Keratinocyte (primary cell): ENCODE results near the gene DYNC1I1. TPM values are rescaled to one million over a fixed set of nuclear protein-coding genes. Genes with fewer than 3 reads are reported as not detected.

Experiments used
- DNase-seq: peaks from one replicate; pipeline ENCODE4 v3.0.0-alpha.2; 2011; ENCODE audit warnings: low read depth, missing footprints, low spot score
- FAIRE-seq: peaks from 2 replicates; lab custom pipeline; 2011; peaks lifted over from hg19 to GRCh38; lab: Jason Lieb, UNC
- H2AFZ ChIP-seq: 2 replicates; pipeline ENCODE4 v1.6.0; 2012; ENCODE audit warnings: low read length, control low read depth, inconsistent platforms; ENCODE audit not compliant: control insufficient read depth
- H3K27ac ChIP-seq: 2 replicates; pipeline ENCODE4 v1.5.1; 2011; ENCODE audit warnings: low read length; ENCODE audit not compliant: control insufficient read depth, insufficient read depth
- H3K27me3 ChIP-seq: 3 replicates; pipeline ENCODE4 v1.6.0; 2011; ENCODE audit warnings: low read length; ENCODE audit not compliant: control insufficient read depth, insufficient read depth; ENCODE audit errors: extremely low read depth
- H3K36me3 ChIP-seq, 2 experiments: 2 replicates in 1 of 2; 3 replicates in 1 of 2; pipeline ENCODE4 v1.5.1; 2011; ENCODE audit warnings: low read length in 2 of 2, mild to moderate bottlenecking in 1 of 2; ENCODE audit not compliant: control insufficient read depth in 2 of 2, insufficient read depth in 2 of 2; ENCODE audit errors: extremely low read depth in 1 of 2
- H3K4me1 ChIP-seq: 3 replicates; pipeline ENCODE4 v1.5.1; 2011; ENCODE audit warnings: low read length; ENCODE audit not compliant: control insufficient read depth, insufficient read depth; ENCODE audit errors: extremely low read depth
- H3K4me2 ChIP-seq: 3 replicates; pipeline ENCODE4 v1.6.0; 2011; ENCODE audit warnings: low read depth, low read length; ENCODE audit not compliant: control insufficient read depth, insufficient read depth; ENCODE audit errors: extremely low read depth
- H3K4me3 ChIP-seq, 3 experiments: fragments of 200-600 bp in 1 of 3; sonication (generic) in 1 of 3; 2 replicates in 2 of 3; 3 replicates in 1 of 3; pipeline ENCODE4 v1.5.1; 2011 to 2016; ENCODE audit warnings: low read length in 3 of 3, mild to moderate bottlenecking in 3 of 3, control low read depth in 2 of 3, inconsistent platforms in 1 of 3, low read depth in 1 of 3, mixed read lengths in 1 of 3, mixed run types in 1 of 3, moderate library complexity in 1 of 3; ENCODE audit not compliant: control insufficient read depth in 2 of 3, insufficient read depth in 2 of 3; ENCODE audit errors: extremely low read depth in 1 of 3
- H3K79me2 ChIP-seq: 2 replicates; pipeline ENCODE4 v1.6.0; 2012; ENCODE audit warnings: low read length; ENCODE audit not compliant: control insufficient read depth, insufficient read depth
- H3K9ac ChIP-seq: 3 replicates; pipeline ENCODE4 v1.6.0; 2011; ENCODE audit warnings: low read length; ENCODE audit not compliant: control insufficient read depth, insufficient read depth; ENCODE audit errors: extremely low read depth
- H3K9me1 ChIP-seq: 3 replicates; pipeline ENCODE4 v1.6.0; 2011; ENCODE audit warnings: low read length; ENCODE audit not compliant: control insufficient read depth, insufficient read depth; ENCODE audit errors: extremely low read depth
- H3K9me3 ChIP-seq: 2 replicates; pipeline ENCODE4 v1.5.1; 2012; ENCODE audit warnings: low read depth, low read length; ENCODE audit not compliant: control insufficient read depth
- H4K20me1 ChIP-seq: 3 replicates; pipeline ENCODE4 v1.6.0; 2011; ENCODE audit warnings: low read length; ENCODE audit not compliant: control insufficient read depth, insufficient read depth; ENCODE audit errors: extremely low read depth
- EZH2 ChIP-seq: IDR thresholded peaks from one replicate; pipeline ENCODE4 v1.6.1; 2012; ENCODE audit warnings: inconsistent platforms, mild to moderate bottlenecking, low read length, moderate library complexity
- dilution Hi-C: fragments of 300-500 bp; cut with MboI; formaldehyde crosslinking; loops from one replicate; pipeline ENCODE4 v1.7.0; 2020; ENCODE audit warnings: low sequenced_read_pairs; ENCODE audit not compliant: extremely low pct_ligation_motif_present
- polyA plus RNA-seq, 5 experiments: library from polyadenylated mRNA; depleted of rRNA in 3 of 5; stranded (reverse) in 3 of 5; stranded (forward) in 1 of 5; unstranded in 1 of 5; fragments of >200 nt; gene quantifications; 1 replicate in 1 of 5; 2 replicates in 3 of 5; 3 replicates in 1 of 5; pipeline versions ENCODE4 v1.2.1 to v1.2.3, GENCODE V29; 2011 to 2012; ENCODE audit warnings: missing spikeins in 2 of 5, low read depth in 1 of 5, low replicate concordance in 1 of 5
- TF ChIP-seq, protein P1 (sequence below), 3 experiments: IDR thresholded peaks in 1 of 3; conservative IDR thresholded peaks in 1 of 3; optimal IDR thresholded peaks in 1 of 3; 2 replicates in 2 of 3; 3 replicates in 1 of 3; pipeline versions ENCODE3 to v1.5.1; 2011; ENCODE audit warnings: low read length in 3 of 3, mild to moderate bottlenecking in 3 of 3, moderate library complexity in 2 of 3, control low read depth in 1 of 3, inconsistent platforms in 1 of 3; ENCODE audit not compliant: insufficient read depth in 2 of 3; ENCODE audit errors: extremely low read depth in 1 of 3

The DYNC1I1 gene
- polyA plus RNA-seq, 1 donor (not counting 4 experiments of a cell fraction or from before 2014, with no cell fraction given), result 0.10 TPM

DNA sequence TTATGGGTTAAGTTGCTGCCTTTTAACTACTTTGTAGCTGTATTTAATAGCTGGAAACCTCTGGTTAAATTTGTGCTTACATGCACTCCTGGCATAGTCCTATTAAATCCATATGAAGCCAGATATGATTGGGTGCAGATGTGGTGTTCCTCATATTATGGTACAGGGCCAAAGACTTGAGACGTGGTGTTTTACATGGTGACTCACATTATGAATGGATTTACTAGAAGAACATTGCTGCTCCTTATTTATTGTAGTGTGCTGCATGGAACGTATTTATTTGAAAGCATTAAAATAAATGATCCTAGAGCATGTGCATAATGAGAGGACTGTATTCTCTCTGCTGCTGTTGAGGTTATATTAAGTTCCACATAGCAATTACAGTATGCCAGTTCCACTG lies 325.5 kb downstream of the DYNC1I1 start:
- Histone ChIP-seq H3K27me3 (no peaks in the 10 kb centered on the region), H3K4me3 (no peak overlapping the region), H3K27ac (no peak overlapping the region), H4K20me1 (no peaks in the 10 kb centered on the region), H3K79me2 (no peaks in the 10 kb centered on the region), H2AFZ (no peak overlapping the region), H3K4me1 (no peaks in the 10 kb centered on the region), H3K9me1 (no peaks in the 10 kb centered on the region), H3K9ac (no peak overlapping the region), H3K9me3 (no peaks in the 10 kb centered on the region), H3K4me2 (no peak overlapping the region), H3K36me3 (no peaks in the 10 kb centered on the region)
- no peak for FAIRE-seq
- dilution Hi-C loops, result no loop called here
- TF ChIP-seq EZH2, result no peak
- TF ChIP-seq, protein P1, sequence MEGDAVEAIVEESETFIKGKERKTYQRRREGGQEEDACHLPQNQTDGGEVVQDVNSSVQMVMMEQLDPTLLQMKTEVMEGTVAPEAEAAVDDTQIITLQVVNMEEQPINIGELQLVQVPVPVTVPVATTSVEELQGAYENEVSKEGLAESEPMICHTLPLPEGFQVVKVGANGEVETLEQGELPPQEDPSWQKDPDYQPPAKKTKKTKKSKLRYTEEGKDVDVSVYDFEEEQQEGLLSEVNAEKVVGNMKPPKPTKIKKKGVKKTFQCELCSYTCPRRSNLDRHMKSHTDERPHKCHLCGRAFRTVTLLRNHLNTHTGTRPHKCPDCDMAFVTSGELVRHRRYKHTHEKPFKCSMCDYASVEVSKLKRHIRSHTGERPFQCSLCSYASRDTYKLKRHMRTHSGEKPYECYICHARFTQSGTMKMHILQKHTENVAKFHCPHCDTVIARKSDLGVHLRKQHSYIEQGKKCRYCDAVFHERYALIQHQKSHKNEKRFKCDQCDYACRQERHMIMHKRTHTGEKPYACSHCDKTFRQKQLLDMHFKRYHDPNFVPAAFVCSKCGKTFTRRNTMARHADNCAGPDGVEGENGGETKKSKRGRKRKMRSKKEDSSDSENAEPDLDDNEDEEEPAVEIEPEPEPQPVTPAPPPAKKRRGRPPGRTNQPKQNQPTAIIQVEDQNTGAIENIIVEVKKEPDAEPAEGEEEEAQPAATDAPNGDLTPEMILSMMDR (optimal IDR thresholded peaks at IDR 0.05 in 1 of 3, IDR thresholded peaks at IDR 0.05 in 1 of 3, conservative IDR thresholded peaks at IDR 0.05 in 1 of 3; ENCODE audit: extremely low read depth in 1 of 3, insufficient read depth in 2 of 3, low read length in 3 of 3), result no peak
- DNase-seq, result no peak

DNA sequence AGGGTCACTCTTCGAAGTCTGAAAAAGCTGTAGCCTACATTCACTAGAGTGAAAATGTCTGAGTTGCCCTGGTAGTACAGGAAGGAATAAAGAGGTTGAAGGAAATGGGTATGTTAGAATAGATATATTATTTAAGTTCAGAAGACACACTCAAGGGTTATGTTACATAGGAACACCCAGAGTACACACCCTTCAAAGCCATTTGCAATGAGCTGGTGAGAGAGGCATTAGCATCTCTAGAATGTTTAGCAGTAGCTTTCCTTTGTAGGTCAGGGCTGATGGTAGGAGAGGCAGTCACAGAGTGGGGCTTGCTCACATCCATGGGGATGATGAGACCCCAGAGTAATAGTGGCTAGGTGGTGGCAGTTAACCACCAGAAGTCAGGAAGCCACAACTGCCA lies 328.4 kb downstream of the DYNC1I1 start:
- no peak overlapping the region for H3K4me2 ChIP-seq
- dilution Hi-C loops, result no loop called here
- H3K27ac ChIP-seq, result no peak overlapping the region
- no peaks in the 10 kb centered on the region for H3K9me1 ChIP-seq
- H3K4me3 ChIP-seq, result no peak overlapping the region
- H3K4me1 ChIP-seq, result no peaks in the 10 kb centered on the region
- no peak for FAIRE-seq
- TF ChIP-seq EZH2, result no peak
- TF ChIP-seq, protein P1 (optimal IDR thresholded peaks at IDR 0.05 in 1 of 3, IDR thresholded peaks at IDR 0.05 in 1 of 3, conservative IDR thresholded peaks at IDR 0.05 in 1 of 3; ENCODE audit: extremely low read depth in 1 of 3, insufficient read depth in 2 of 3, low read length in 3 of 3), result no peak
- no peaks in the 10 kb centered on the region for H3K36me3 ChIP-seq
- no peaks in the 10 kb centered on the region for H3K79me2 ChIP-seq
- no peaks in the 10 kb centered on the region for H3K27me3 ChIP-seq
- no peaks in the 10 kb centered on the region for H3K9me3 ChIP-seq
- H3K9ac ChIP-seq, result no peak overlapping the region
- H4K20me1 ChIP-seq, result no peaks in the 10 kb centered on the region
- DNase-seq, result no peak
- no peak overlapping the region for H2AFZ ChIP-seq
